Measurements from ENCODE around the gene FCAMR.

FCAMR gene

DNA sequence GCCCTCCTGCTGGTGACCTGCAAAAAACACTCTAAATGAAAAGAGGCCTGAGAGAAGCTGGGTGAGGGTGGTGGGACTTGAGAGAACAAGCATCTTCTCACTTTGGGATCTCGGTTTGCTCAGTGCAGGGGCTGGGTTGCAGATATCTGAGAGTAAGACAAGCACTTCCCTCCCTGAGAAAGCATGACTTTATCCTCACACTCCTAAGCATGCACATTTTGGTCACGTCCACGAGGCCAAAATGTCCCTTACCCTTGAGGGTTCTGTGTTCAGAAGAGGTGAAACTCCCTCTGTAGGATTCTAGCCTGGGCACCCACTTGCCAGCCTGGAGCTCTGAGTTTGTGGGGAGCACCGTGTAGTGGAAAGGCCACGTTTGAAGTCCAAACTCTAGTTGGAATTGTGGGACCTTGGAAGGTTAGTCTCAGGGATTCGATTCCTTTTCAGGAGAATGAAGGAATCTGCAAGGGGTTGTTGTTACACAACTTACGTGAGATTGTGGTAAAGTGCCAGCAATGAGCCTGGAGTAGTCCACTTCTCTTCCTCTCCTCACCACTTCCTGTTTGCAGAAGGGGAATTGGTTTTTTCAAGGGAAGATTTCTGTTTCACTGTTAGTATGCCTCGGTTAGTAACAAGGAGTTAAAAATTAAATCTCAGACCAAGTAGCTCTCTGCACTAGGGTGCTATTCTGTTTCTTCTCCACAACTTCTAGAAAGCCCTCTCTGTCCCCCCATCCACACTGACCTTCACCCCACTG is 3.0 kb downstream of the FCAMR start:
- no peaks in the 10 kb centered on the region for H3K4me1 ChIP-seq (ENCODE audit: insufficient read depth, low read length)
- no peaks in the 10 kb centered on the region for H3K9me3 ChIP-seq (ENCODE audit: low read length)
- no peaks in the 10 kb centered on the region for H3K27me3 ChIP-seq (ENCODE audit: control insufficient read depth in 1 of 2, insufficient read depth in 2 of 2, low read length in 2 of 2)
- no peak overlapping the region for H3K27ac ChIP-seq (ENCODE audit: low read depth, low read length)
- H3K4me3 ChIP-seq (ENCODE audit: low read depth in 1 of 2, low read length in 2 of 2) = no peak overlapping the region
- H3K36me3 ChIP-seq (ENCODE audit: insufficient read depth, low read length) = no peaks in the 10 kb centered on the region
- H3K9ac ChIP-seq (ENCODE audit: low read length) = no peak overlapping the region

DNA sequence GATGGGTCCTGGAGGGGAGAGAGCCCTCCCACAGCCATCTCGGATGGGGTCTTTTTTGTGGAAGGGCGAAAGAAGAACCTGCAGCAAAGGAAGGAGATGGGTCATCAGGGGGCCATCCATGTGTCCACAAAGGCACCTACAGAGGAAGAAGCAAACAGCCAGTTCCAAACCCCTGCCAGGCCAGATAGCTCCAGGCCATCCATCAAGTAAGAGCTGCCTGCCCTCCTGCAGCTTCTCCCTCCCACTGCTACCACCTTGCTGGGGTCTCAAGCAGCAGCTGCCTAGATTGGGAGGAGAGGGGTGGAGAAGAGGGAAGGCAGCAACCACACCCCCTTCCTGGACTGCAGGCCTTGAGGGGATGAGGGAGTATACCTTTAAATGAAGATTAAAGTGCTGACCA is 4.5 kb downstream of the FCAMR start:
- H3K4me3 ChIP-seq (ENCODE audit: low read depth in 1 of 2, low read length in 2 of 2) = no peak overlapping the region
- H3K9me3 ChIP-seq (ENCODE audit: low read length) = no peaks in the 10 kb centered on the region
- H3K27me3 ChIP-seq (ENCODE audit: control insufficient read depth in 1 of 2, insufficient read depth in 2 of 2, low read length in 2 of 2) = no peaks in the 10 kb centered on the region
- H3K9ac ChIP-seq (ENCODE audit: low read length) = no peak overlapping the region
- no peaks in the 10 kb centered on the region for H3K4me1 ChIP-seq (ENCODE audit: insufficient read depth, low read length)
- H3K36me3 ChIP-seq (ENCODE audit: insufficient read depth, low read length) = no peaks in the 10 kb centered on the region
- no peak overlapping the region for H3K27ac ChIP-seq (ENCODE audit: low read depth, low read length)

DNA sequence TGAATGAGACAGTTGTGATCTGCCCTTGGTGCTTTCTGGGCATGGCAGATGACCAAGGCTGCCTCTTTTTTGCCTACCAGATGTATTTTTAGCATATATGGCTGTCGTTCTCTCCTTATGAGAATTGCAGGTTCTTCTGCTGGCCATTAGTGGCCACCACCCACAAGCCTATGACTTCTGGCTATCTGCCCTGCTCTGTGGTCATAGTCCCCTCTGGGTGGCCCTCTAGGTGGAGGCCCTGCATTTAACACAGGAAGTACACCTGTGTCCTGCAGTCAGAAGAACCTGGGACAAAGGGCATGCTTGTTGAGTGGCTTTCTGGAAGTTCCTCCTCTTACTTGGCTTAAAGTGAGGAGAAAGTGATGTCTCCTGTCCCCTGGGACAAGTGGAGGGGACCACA is 6.5 kb downstream of the FCAMR start:
- Histone ChIP-seq H3K4me1 (ENCODE audit: insufficient read depth, low read length) (no peaks in the 10 kb centered on the region), H3K4me3 (ENCODE audit: low read depth in 1 of 2, low read length in 2 of 2) (no peak overlapping the region), H3K36me3 (ENCODE audit: insufficient read depth, low read length) (no peaks in the 10 kb centered on the region), H3K9me3 (ENCODE audit: low read length) (no peaks in the 10 kb centered on the region), H3K27ac (ENCODE audit: low read depth, low read length) (no peak overlapping the region), H3K9ac (ENCODE audit: low read length) (no peak overlapping the region), H3K27me3 (ENCODE audit: control insufficient read depth in 1 of 2, insufficient read depth in 2 of 2, low read length in 2 of 2) (no peaks in the 10 kb centered on the region)

DNA sequence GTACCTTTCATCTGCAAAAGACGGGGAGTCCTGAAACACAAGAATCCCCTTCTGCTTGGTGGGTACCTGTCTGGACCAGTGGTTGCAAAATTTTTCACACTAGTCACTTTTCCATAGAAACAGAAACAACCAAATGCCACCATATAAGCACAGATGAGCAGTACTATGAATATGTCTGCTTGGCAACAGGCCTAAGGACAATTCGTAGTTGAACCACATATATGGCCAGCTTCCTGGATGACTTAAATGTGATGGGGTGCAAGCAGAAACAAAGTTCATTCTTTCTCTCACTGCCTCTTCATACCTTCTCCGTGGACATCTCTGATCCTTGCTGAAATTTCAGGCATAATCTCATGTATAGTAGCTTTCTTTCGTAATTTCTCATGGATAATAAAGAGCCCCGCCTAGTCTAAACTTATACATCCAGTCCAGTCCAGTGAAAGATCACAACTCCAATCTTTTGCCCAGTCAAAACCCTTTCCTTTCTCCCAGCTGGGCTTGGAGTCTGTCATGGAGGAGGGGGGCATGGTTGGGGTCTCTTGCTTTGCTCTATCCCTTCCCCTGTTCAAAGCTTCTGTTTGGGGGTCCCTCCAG is 7.0 kb downstream of the FCAMR start:
- no peaks in the 10 kb centered on the region for H3K36me3 ChIP-seq (ENCODE audit: insufficient read depth, low read length)
- no peak overlapping the region for H3K4me3 ChIP-seq (ENCODE audit: low read depth in 1 of 2, low read length in 2 of 2)
- no peaks in the 10 kb centered on the region for H3K4me1 ChIP-seq (ENCODE audit: insufficient read depth, low read length)
- H3K9me3 ChIP-seq (ENCODE audit: low read length) = no peaks in the 10 kb centered on the region
- no peaks in the 10 kb centered on the region for H3K27me3 ChIP-seq (ENCODE audit: control insufficient read depth in 1 of 2, insufficient read depth in 2 of 2, low read length in 2 of 2)
- H3K9ac ChIP-seq (ENCODE audit: low read length) = no peak overlapping the region
- H3K27ac ChIP-seq (ENCODE audit: low read depth, low read length) = no peak overlapping the region

DNA sequence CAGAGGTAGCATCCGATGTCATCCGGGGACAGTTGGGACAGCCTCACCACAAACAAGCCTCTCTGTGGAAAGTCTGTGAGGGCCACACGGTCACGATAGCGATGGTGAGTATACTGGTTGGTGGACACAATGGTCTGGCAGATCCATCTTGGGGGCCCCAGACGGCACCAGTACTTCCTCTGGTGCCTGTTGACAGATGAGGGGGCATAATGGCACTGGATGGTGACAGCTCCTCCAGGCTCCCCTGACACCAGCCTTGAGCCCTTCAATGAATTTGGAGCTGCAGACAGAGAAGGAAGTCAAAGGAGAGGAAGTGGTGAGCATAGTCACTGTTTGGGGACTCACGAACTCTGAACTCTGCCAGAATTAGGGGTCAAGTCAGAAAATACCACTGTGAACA is 8.0 kb downstream of the FCAMR start:
- Histone ChIP-seq H3K27ac (ENCODE audit: low read depth, low read length) (no peak overlapping the region), H3K4me3 (ENCODE audit: low read depth in 1 of 2, low read length in 2 of 2) (no peak overlapping the region), H3K9me3 (ENCODE audit: low read length) (no peaks in the 10 kb centered on the region), H3K36me3 (ENCODE audit: insufficient read depth, low read length) (no peaks in the 10 kb centered on the region), H3K9ac (ENCODE audit: low read length) (no peak overlapping the region), H3K4me1 (ENCODE audit: insufficient read depth, low read length) (no peaks in the 10 kb centered on the region), H3K27me3 (ENCODE audit: control insufficient read depth in 1 of 2, insufficient read depth in 2 of 2, low read length in 2 of 2) (no peaks in the 10 kb centered on the region)

DNA sequence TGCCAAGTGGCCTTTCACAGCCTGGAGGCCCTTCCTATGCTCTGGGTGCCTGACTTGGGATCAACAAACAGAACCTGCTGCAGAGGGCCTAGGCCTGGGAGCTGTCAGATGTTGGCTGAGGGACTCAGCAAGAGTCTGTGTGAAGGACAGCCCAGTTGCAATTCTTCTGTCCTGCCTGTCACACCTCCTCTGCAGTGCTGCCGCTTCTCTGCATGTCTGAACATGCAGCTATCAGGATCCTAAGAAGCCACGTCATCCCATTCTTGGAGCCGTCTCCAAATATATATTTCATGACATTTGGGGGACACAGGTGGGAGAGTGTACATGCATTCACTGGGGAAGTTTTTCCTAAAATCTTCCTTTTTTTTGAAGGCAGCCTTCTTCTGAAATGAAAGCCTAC is 8.6 kb downstream of the FCAMR start:
- H3K4me1 ChIP-seq (ENCODE audit: insufficient read depth, low read length) = no peaks in the 10 kb centered on the region
- no peaks in the 10 kb centered on the region for H3K36me3 ChIP-seq (ENCODE audit: insufficient read depth, low read length)
- H3K4me3 ChIP-seq (ENCODE audit: low read depth in 1 of 2, low read length in 2 of 2) = no peak overlapping the region
- H3K9ac ChIP-seq (ENCODE audit: low read length) = no peak overlapping the region
- H3K9me3 ChIP-seq (ENCODE audit: low read length) = no peaks in the 10 kb centered on the region
- H3K27ac ChIP-seq (ENCODE audit: low read depth, low read length) = no peak overlapping the region
- H3K27me3 ChIP-seq (ENCODE audit: control insufficient read depth in 1 of 2, insufficient read depth in 2 of 2, low read length in 2 of 2) = no peaks in the 10 kb centered on the region

DNA sequence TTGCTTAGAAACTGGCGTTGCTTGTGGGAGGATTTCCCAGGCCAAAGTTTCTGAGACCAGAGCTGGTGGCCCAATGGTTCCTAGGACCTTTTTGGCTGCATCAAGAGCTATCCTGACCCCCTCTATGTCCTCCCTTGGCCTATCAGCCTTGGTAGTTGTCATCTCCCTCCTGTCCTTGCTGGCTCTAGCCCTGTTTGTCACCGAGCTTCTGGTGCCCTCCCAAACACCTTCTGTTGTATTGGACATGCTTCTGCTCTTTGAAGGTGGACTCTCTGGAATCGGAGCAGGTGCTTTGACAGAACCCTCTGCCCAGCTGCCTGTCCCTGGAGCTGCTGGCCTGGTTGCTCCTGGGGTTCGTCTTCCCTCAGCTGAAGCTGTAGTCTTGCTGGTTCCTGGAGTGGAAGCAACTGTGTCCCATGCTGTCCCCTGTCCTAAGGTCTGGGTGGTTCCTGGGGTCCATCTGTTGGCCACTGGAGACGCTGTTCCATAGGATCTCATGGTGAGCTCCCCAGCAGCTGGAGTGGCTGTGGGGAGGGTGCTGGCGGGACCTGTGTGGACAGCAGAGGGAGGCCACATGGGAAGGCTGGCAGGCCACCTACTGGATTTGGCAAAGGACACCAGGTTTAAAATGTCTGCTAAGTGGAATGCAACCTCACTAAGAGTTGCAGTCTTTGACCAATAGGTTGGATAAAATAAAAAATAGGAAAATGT is 9.4 kb downstream of the FCAMR start:
- H3K9ac ChIP-seq (ENCODE audit: low read length) = no peak overlapping the region
- H3K27me3 ChIP-seq (ENCODE audit: control insufficient read depth in 1 of 2, insufficient read depth in 2 of 2, low read length in 2 of 2) = no peaks in the 10 kb centered on the region
- no peaks in the 10 kb centered on the region for H3K9me3 ChIP-seq (ENCODE audit: low read length)
- no peak overlapping the region for H3K4me3 ChIP-seq (ENCODE audit: low read depth in 1 of 2, low read length in 2 of 2)
- H3K4me1 ChIP-seq (ENCODE audit: insufficient read depth, low read length) = no peaks in the 10 kb centered on the region
- no peaks in the 10 kb centered on the region for H3K36me3 ChIP-seq (ENCODE audit: insufficient read depth, low read length)
- no peak overlapping the region for H3K27ac ChIP-seq (ENCODE audit: low read depth, low read length)

DNA sequence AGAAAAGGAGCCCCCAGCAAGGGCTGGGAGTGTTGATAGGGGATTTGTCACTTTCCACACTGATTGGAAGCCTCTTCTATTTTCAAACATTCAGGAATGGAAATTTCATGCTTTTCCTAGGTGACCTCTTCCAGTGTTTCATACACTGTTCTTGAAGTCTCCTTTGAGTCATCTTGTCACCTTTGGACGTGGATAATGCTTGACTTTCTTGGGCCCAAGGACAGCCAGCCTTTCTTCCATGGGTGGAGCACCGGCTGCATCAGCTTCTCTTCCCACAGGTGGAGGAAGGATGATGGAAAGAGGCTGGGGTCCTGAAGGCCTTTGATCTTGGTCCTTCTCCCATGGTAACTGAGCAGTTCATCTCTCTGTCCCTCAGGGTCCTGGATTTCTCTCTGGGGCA is 12.1 kb downstream of the FCAMR start:
- Histone ChIP-seq H3K9ac (ENCODE audit: low read length) (no peak overlapping the region), H3K36me3 (ENCODE audit: insufficient read depth, low read length) (no peaks in the 10 kb centered on the region), H3K4me3 (ENCODE audit: low read depth in 1 of 2, low read length in 2 of 2) (no peak overlapping the region), H3K27me3 (ENCODE audit: control insufficient read depth in 1 of 2, insufficient read depth in 2 of 2, low read length in 2 of 2) (no peaks in the 10 kb centered on the region), H3K4me1 (ENCODE audit: insufficient read depth, low read length) (no peaks in the 10 kb centered on the region), H3K27ac (ENCODE audit: low read depth, low read length) (no peak overlapping the region), H3K9me3 (ENCODE audit: low read length) (no peaks in the 10 kb centered on the region)

DNA sequence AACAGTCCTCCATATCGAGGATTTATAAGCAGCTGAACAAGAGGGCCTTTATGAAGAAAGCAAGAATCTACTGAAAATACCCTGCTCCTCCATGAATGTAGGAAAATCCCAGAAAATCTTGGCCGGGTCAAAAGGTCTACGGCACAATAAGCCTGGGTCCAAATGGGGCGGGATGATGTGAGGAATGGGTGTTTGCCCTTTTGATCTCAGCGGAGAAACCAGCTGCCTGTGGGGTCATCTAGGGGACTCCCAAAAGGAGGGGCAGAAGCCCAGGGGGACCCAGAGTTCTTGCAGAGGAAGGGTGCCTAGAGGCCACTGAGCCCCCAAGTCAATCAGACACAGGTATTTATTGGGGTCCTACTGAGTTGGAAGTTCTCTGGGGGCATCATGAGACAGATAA is 12.6 kb downstream of the FCAMR start:
- Histone ChIP-seq H3K9ac (ENCODE audit: low read length) (no peak overlapping the region), H3K4me3 (ENCODE audit: low read depth in 1 of 2, low read length in 2 of 2) (no peak overlapping the region), H3K4me1 (ENCODE audit: insufficient read depth, low read length) (no peaks in the 10 kb centered on the region), H3K27ac (ENCODE audit: low read depth, low read length) (no peak overlapping the region), H3K9me3 (ENCODE audit: low read length) (no peaks in the 10 kb centered on the region), H3K36me3 (ENCODE audit: insufficient read depth, low read length) (no peaks in the 10 kb centered on the region), H3K27me3 (ENCODE audit: control insufficient read depth in 1 of 2, insufficient read depth in 2 of 2, low read length in 2 of 2) (no peaks in the 10 kb centered on the region)

DNA sequence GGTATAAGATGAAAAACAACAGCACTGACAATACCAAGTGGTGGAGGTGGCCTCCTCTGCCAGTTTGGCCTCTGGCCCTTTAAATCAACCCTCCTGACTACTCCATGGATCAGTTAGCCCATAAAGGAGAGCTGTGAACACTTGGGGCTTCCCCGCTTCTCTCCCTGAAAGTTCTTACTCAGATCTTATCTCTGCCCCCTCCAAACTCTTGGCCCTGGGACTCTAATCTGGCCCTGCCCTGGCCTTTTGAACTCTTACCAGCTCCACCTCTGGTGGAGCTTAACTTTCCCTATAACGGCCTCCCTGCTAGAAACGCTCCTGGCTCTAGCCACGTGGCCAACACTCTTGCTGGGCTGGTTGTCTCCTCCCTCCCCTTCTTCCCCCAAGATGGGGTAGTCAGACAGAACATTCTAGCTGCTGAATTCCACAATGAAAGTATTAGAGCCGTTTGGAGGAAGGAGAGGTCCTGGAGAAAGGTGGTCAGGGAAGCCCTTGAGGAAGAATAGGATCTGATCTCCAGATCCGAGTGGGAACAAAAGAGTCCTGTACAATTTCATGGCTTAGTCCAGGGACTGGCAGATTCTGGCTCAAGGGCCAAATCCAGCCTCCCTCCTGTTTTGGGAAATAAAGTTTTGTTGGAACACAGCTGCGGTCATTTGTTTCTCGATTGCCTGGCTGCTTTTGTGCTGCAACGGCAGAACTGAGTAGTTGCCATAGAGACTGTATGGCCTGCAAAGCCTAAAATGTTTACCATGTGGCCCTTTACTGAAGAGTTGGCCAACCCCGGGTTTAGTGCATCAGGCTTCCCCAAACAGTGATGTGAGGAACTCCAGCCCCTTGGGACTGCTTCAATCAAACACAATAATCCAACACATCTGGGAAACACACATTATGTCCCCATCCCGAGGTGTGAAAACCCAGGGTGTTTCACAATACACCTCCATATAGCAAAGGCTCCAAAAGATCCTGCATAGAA is 14.5 kb downstream of the FCAMR start:
- H3K4me3 ChIP-seq (ENCODE audit: low read depth in 1 of 2, low read length in 2 of 2) = no peak overlapping the region
- no peaks in the 10 kb centered on the region for H3K9me3 ChIP-seq (ENCODE audit: low read length)
- no peaks in the 10 kb centered on the region for H3K27me3 ChIP-seq (ENCODE audit: control insufficient read depth in 1 of 2, insufficient read depth in 2 of 2, low read length in 2 of 2)
- H3K27ac ChIP-seq (ENCODE audit: low read depth, low read length) = no peak overlapping the region
- H3K36me3 ChIP-seq (ENCODE audit: insufficient read depth, low read length) = no peaks in the 10 kb centered on the region
- no peaks in the 10 kb centered on the region for H3K4me1 ChIP-seq (ENCODE audit: insufficient read depth, low read length)
- no peak overlapping the region for H3K9ac ChIP-seq (ENCODE audit: low read length)

Measured in muscle layer of colon (tissue), 2 donors.